ENCODE measurements around the gene TMEM132D. TPM values are rescaled to one million over a fixed set of nuclear protein-coding genes. Genes with fewer than 3 reads are reported as not detected.

The TMEM132D gene
- total and polyA plus RNA-seq, 2 of the 8 experiments (the other 6 are each of a cell fraction or from before 2014, with no cell fraction given), result 3.5 to 10.1 TPM

DNA sequence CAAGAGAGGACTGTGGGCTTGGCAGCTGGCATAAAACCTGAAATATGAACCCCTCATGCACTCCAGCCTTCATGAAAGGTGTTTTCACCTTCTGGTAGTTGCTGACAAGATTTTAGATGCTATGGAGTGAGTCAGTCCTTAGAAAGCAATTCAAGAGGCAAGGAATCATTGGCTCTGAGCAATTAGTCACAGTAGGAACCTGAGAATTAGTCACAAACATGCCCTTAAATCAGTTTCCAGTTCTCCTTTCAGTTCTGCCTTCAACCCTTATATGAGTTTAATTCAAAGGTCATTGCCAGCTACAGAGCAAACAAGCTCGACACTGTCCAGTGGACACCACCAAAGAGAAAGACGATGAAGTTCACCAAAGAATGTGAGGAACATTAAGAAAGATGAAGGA is 578.3 kb downstream of the TMEM132D start:
- Histone ChIP-seq H3K36me3 (ENCODE audit: control insufficient read depth in 2 of 4, insufficient read depth in 4 of 4, low read length in 3 of 4) (no peaks in the 10 kb centered on the region), H3K23me2 (ENCODE audit: low read depth, low read length) (no peaks in the 10 kb centered on the region), H3K27me3 (replicated peaks in 1 of 4; ENCODE audit: control insufficient read depth in 3 of 4, extremely low read depth in 1 of 4, insufficient read depth in 3 of 4, low read length in 3 of 4) (no peaks in the 10 kb centered on the region), H4K5ac (ENCODE audit: insufficient read length, low read depth, low read length) (no peak overlapping the region), H2BK20ac (ENCODE audit: low read length) (no peak overlapping the region; the same call in 1 of the 2 replicates), H3K4ac (replicated peaks; ENCODE audit: insufficient read length, low read depth, low read length) (no peak overlapping the region), H3K79me1 (ENCODE audit: low read depth, low read length) (no peaks in the 10 kb centered on the region; the same call in 1 of the 2 replicates), H3K56ac (replicated peaks; ENCODE audit: insufficient read length, low read depth, low read length) (no peak overlapping the region), H3K79me2 (ENCODE audit: control insufficient read depth in 1 of 2, insufficient read depth in 2 of 2, low read length in 2 of 2) (no peaks in the 10 kb centered on the region), H3K14ac (ENCODE audit: insufficient read length) (no peak overlapping the region), H4K91ac (replicated peaks; ENCODE audit: insufficient read length, low read length) (no peak overlapping the region), H3K4me3 (ENCODE audit: extremely low read depth in 1 of 4, insufficient read depth in 2 of 4, low read depth in 3 of 4, low read length in 4 of 4) (no peak overlapping the region), H3K27ac (ENCODE audit: low read depth, low read length) (no peak overlapping the region), H3K23ac (ENCODE audit: insufficient read length) (no peak overlapping the region), H3K4me1 (replicated peaks in 1 of 4; ENCODE audit: control insufficient read depth in 3 of 4, insufficient read depth in 4 of 4, low read length in 3 of 4) (peaks cover 0 to 5% (median 0%) of the 10 kb centered on the region in 4 experiments; a peak in 1 of 7 replicates), H3K9me3 (ENCODE audit: insufficient read depth in 2 of 2, low read depth in 1 of 2, low read length in 1 of 2) (no peaks in the 10 kb centered on the region), H2AFZ (ENCODE audit: low read length) (no peak overlapping the region), H3K9ac (replicated peaks in 1 of 4; ENCODE audit: extremely low read depth in 1 of 4, low read depth in 3 of 4, low read length in 3 of 4) (no peak overlapping the region), H2BK5ac (ENCODE audit: low read depth, low read length) (no peak overlapping the region; the same call in 1 of the 2 replicates), H2BK120ac (replicated peaks; ENCODE audit: low read depth, low read length) (no peak overlapping the region), H2BK15ac (ENCODE audit: low read length) (no peak overlapping the region), H2AK5ac (ENCODE audit: low read depth, low read length) (no peak overlapping the region), H3K4me2 (ENCODE audit: insufficient read depth in 1 of 2, low read depth in 2 of 2, low read length in 2 of 2) (no peak overlapping the region), H2BK12ac (ENCODE audit: low read depth, low read length) (no peak overlapping the region), H4K20me1 (replicated peaks in 1 of 2; ENCODE audit: control insufficient read depth in 1 of 2, insufficient read depth in 2 of 2, low read length in 2 of 2) (no peaks in the 10 kb centered on the region), H4K8ac (ENCODE audit: extremely low read depth, insufficient read depth, low read length) (no peak overlapping the region), H3K18ac (ENCODE audit: extremely low read depth, low read length) (no peak overlapping the region)
- CTCF ChIA-PET (ENCODE audit: partially characterized antibody), result interaction anchor here (0.8 to 1.8 kb wide), 3 partner anchors 13 to 130 kb away, joined by 3 to 5 read pairs (median 5); no protein-coding TSS in a partner anchor
- 83% methylated on average over 2 of the region's 2 CpGs; no CpG with 5 or more reads in 1 of the 2 experiments for WGBS, 2 experiments (ENCODE audit: extremely low coverage in 1 of 2, insufficient coverage in 1 of 2, insufficient read length in 1 of 2, insufficient replicate concordance in 2 of 2, low coverage in 1 of 2, low lambda C conversion rate in 2 of 2, missing lambda C conversion rate in 1 of 2)
- DNase-seq (ENCODE audit: low read depth in 1 of 2, low spot score in 2 of 2), result no peak
- POLR2A ChIA-PET (ENCODE audit: partially characterized antibody), result interaction anchor here (1.5 kb wide), 1 partner anchor 8 kb away, joined by 3 read pairs; no protein-coding TSS in a partner anchor
- no peak for FAIRE-seq
- TF ChIP-seq SP2 (IDR thresholded peaks at IDR 0.05; ENCODE audit: low read length) (no peak), NRF1 (IDR thresholded peaks at IDR 0.05; ENCODE audit: low read depth, low read length) (no peak), GABPA (IDR thresholded peaks at IDR 0.05; ENCODE audit: borderline replicate concordance, insufficient read depth, low read length) (no peak), SUZ12 (IDR thresholded peaks at IDR 0.05; ENCODE audit: low read length) (no peak), SIN3A (conservative IDR thresholded peaks at IDR 0.05 in 1 of 2, IDR thresholded peaks at IDR 0.05 in 1 of 2; ENCODE audit: low read depth in 1 of 2, low read length in 2 of 2) (no peak), BACH1 (IDR thresholded peaks at IDR 0.05; ENCODE audit: low read length) (no peak), KDM1A (IDR thresholded peaks at IDR 0.05; ENCODE audit: borderline replicate concordance, low read length) (no peak), CTBP2 (IDR thresholded peaks at IDR 0.05; ENCODE audit: borderline replicate concordance, insufficient read depth, insufficient read length, low read length) (no peak), RBBP5 (IDR thresholded peaks at IDR 0.05; ENCODE audit: borderline replicate concordance, low read depth, low read length) (no peak), RAD21 (IDR thresholded peaks at IDR 0.05 in 1 of 2, conservative IDR thresholded peaks at IDR 0.05 in 1 of 2; ENCODE audit: low read depth in 2 of 2, low read length in 2 of 2) (no peak), TAF7 (optimal IDR thresholded peaks at IDR 0.05; ENCODE audit: borderline replicate concordance, low read depth, low read length) (no peak), POU5F1 (IDR thresholded peaks at IDR 0.05; ENCODE audit: low read depth, low read length) (no peak), EGR1 (IDR thresholded peaks at IDR 0.05; ENCODE audit: borderline replicate concordance, low read depth, low read length) (no peak)

Data from H1 (cell line).